Kidney (tissue), 14 donors: Measurements from ENCODE around the gene TAS1R3. TPM values are rescaled to one million over a fixed set of nuclear protein-coding genes. Genes with fewer than 3 reads are reported as not detected.

Experiments
- DNase-seq, 5 donors: peaks; one replicate each; pipeline ENCODE4 v3.0.0-alpha.2; 2013 to 2020
- FAIRE-seq: peaks from 2 replicates; lab custom pipeline; 2012; peaks lifted over from hg19 to GRCh38; lab: Jason Lieb, UNC
- H3K27ac ChIP-seq, 2 donors: one replicate each; pipeline ENCODE4 v1.7.0; 2013; ENCODE audit warnings: low read depth in 2 of 2, low read length in 2 of 2, inconsistent platforms in 1 of 2
- H3K27me3 ChIP-seq: one replicate; pipeline ENCODE4 v1.7.1; 2013; ENCODE audit warnings: low read length, inconsistent platforms; ENCODE audit not compliant: control insufficient read depth, insufficient read depth
- H3K36me3 ChIP-seq, 3 donors: one replicate each; pipeline versions ENCODE4 v1.7.0 to v1.7.1; 2013; ENCODE audit warnings: low read length in 3 of 3, control low read depth in 1 of 3, inconsistent platforms in 1 of 3; ENCODE audit not compliant: insufficient read depth in 3 of 3, control insufficient read depth in 2 of 3
- H3K4me1 ChIP-seq, 3 donors: one replicate each; pipeline versions ENCODE4 v1.7.0 to v1.7.1; 2013; ENCODE audit warnings: low read length in 3 of 3, inconsistent platforms in 1 of 3, low read depth in 1 of 3; ENCODE audit not compliant: control insufficient read depth in 2 of 3, insufficient read depth in 2 of 3
- H3K4me3 ChIP-seq, 3 donors: one replicate each; pipeline versions ENCODE4 v1.7.0 to v1.8.1; 2013; ENCODE audit warnings: low read length in 3 of 3, control low read depth in 1 of 3, inconsistent platforms in 1 of 3
- H3K9ac ChIP-seq, 3 donors: one replicate each; pipeline versions ENCODE4 v1.7.0 to v1.7.1; 2013; ENCODE audit warnings: low read length in 3 of 3, control low read depth in 1 of 3, inconsistent platforms in 1 of 3
- H3K9me3 ChIP-seq, 3 donors: one replicate each; pipeline versions ENCODE4 v1.7.0 to v1.7.1; 2013; ENCODE audit warnings: low read length in 3 of 3, control low read depth in 1 of 3, inconsistent platforms in 1 of 3; ENCODE audit not compliant: control insufficient read depth in 2 of 3, insufficient read depth in 1 of 3
- CTCF ChIP-seq: IDR thresholded peaks from 3 replicates; pipeline ENCODE4 v1.5.1; 2012; ENCODE audit warnings: mild to moderate bottlenecking, moderate library complexity, borderline replicate concordance; ENCODE audit not compliant: insufficient read depth; ENCODE audit errors: extremely low read depth
- intact Hi-C: fragments of 100-400 bp; cut with DNase I; formaldehyde crosslinking; loops from one replicate; pipeline ENCODE4 v1.11.1; 2022
- polyA plus RNA-seq: library from polyadenylated mRNA; stranded (reverse); fragments of 350-450 nt; fragmentation: Illumina TruSeq; extraction: RNeasy Lipid Tissue Mini Kit (QIAGEN cat#74804); gene quantifications from one replicate; pipeline ENCODE4 v1.2.3, GENCODE V29; 2014; ENCODE audit warnings: low read depth, low replicate concordance; ENCODE audit not compliant: insufficient read depth
- total RNA-seq: library from RNA; stranded (reverse); fragmentation: NEBNext Ultra II Directional; extraction: Animal tissue kit (Norgen Biotek cat#: 25700); gene quantifications from one replicate; pipeline ENCODE4 v1.2.1, GENCODE V29; 2021
- donor health status: control.
- donor health status: control.
- donor health status: control.
- donor health status: control.
- donor health status: control.
- donor health status: DM: yes; HTN: yes; CAD: no.
- donor health status: Normal renal cell carcinoma (clear cell type).

Gene TAS1R3
- total and polyA plus RNA-seq, 2 donors from 2014 or later: 0.15 to 1.3 TPM

- FAIRE-seq (no peak), DNase-seq (no peak)
- TF ChIP-seq CTCF: no peak
- intact Hi-C loops: no loop called here
- no peaks in the 10 kb centered on the region for H3K9me3 ChIP-seq
- no peaks in the 10 kb centered on the region for H3K4me1 ChIP-seq
- H3K36me3 ChIP-seq: peaks cover 4 to 15% (median 11%) of the 10 kb centered on the region in 3 donors
- no peak overlapping the region for H3K4me3 ChIP-seq
- no peak overlapping the region for H3K27ac ChIP-seq
- H3K27me3 ChIP-seq: no peaks in the 10 kb centered on the region
- no peak overlapping the region for H3K9ac ChIP-seq
Measured at GRCh38 chr1:1337793-1338147, 6.7 kb downstream of the TAS1R3 start.

- Histone ChIP-seq H3K27ac (no peak overlapping the region), H3K4me3 (no peak overlapping the region), H3K9ac (no peak overlapping the region), H3K9me3 (no peaks in the 10 kb centered on the region), H3K36me3 (peaks cover 4 to 15% (median 11%) of the 10 kb centered on the region in 3 donors), H3K4me1 (no peaks in the 10 kb centered on the region), H3K27me3 (no peaks in the 10 kb centered on the region)
- no peak for TF ChIP-seq CTCF
- intact Hi-C loops: no loop called here
- DNase-seq (no peak), FAIRE-seq (no peak)
Measured at GRCh38 chr1:1338278-1338677, 7.2 kb downstream of the TAS1R3 start.

GRCh38 chr1:1340185-1340584, 9.1 kb downstream of the TAS1R3 start:
- H3K9me3 ChIP-seq: no peaks in the 10 kb centered on the region
- DNase-seq (no peak), FAIRE-seq (no peak)
- H3K36me3 ChIP-seq: peaks cover 4 to 13% (median 11%) of the 10 kb centered on the region in 3 donors
- no peak overlapping the region for H3K27ac ChIP-seq
- H3K4me1 ChIP-seq: no peaks in the 10 kb centered on the region
- intact Hi-C loops: no loop called here
- no peak for TF ChIP-seq CTCF
- no peak overlapping the region for H3K9ac ChIP-seq
- no peak overlapping the region for H3K4me3 ChIP-seq
- no peaks in the 10 kb centered on the region for H3K27me3 ChIP-seq
